ENCODE measurements around the gene NUDT3.

GRCh38 chr6:34358389-34358905 is 34.0 kb downstream of the NUDT3 start:
- TF ChIP-seq POLR2A (IDR thresholded peaks at IDR 0.05), result no peak
- no peak for TF ChIP-seq CTCF (IDR thresholded peaks at IDR 0.05 in 4 of 5, conservative IDR thresholded peaks at IDR 0.05 in 1 of 5)

Measured in gastrocnemius medialis (tissue), 4 donors.